ENCODE results near the gene KRTAP19-7. TPM values are rescaled to one million over a fixed set of nuclear protein-coding genes. Genes with fewer than 3 reads are reported as not detected.

The KRTAP19-7 gene
- total and polyA plus RNA-seq, 2 of the 4 experiments (the other 2 are of a cell fraction): not detected

DNA sequence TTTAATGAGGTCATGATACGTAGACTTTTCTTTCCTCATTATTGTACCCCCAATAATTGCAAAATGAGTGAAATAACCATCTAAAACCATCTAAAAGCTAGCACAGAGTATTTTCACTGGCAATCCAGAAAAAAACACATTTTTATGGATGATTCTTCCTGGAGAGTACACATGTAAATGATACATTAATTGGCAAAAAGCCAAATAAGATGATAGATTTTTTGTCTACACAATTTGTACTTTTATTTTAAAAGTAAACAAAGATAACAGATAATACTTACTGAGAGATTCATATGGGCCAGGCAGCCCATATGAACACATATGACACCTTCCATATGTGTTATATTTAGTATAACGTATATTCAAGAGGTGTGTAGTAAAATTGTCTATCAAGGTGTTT lies 2.5 kb upstream of the KRTAP19-7 start:
- Histone ChIP-seq H3K27ac (ENCODE audit: insufficient read depth, low read length) (no peak overlapping the region), H4K5ac (ENCODE audit: low read depth, low read length) (no peak overlapping the region), H3K36me3 (ENCODE audit: control insufficient read depth, insufficient read depth, low read length) (no peaks in the 10 kb centered on the region), H3K9me3 (ENCODE audit: control insufficient read depth, insufficient read depth, low read length) (peaks cover 4% of the 10 kb centered on the region; the same call in 1 of the 2 replicates), H2AK9ac (replicated peaks; ENCODE audit: low read depth, low read length, poor library complexity) (no peak overlapping the region), H4K8ac (ENCODE audit: low read depth in 2 of 2, low read length in 2 of 2) (no peak overlapping the region), H2BK5ac (ENCODE audit: low read depth, low read length, poor library complexity, severe bottlenecking) (no peak overlapping the region), H2AK5ac (ENCODE audit: low read depth, low read length) (no peak overlapping the region), H3K18ac (ENCODE audit: low read depth, low read length) (no peak overlapping the region), H2BK15ac (ENCODE audit: low read depth, low read length) (no peak overlapping the region), H2BK120ac (ENCODE audit: low read depth, low read length) (no peak overlapping the region), H3K79me1 (ENCODE audit: low read depth in 1 of 2, low read length in 2 of 2) (no peaks in the 10 kb centered on the region), H3K9ac (ENCODE audit: low read depth, low read length) (no peak overlapping the region), H3K56ac (ENCODE audit: extremely low read depth, insufficient read depth, low read length) (no peak overlapping the region), H3K4me3 (ENCODE audit: insufficient read depth, low read depth, low read length) (no peak overlapping the region), H3K4me1 (ENCODE audit: control insufficient read depth, insufficient read depth, low read length) (no peaks in the 10 kb centered on the region), H4K91ac (ENCODE audit: insufficient read depth, low read depth, low read length) (no peak overlapping the region), H3K27me3 (ENCODE audit: control insufficient read depth, insufficient read depth, low read length) (no peaks in the 10 kb centered on the region), H3K4me2 (ENCODE audit: low read depth, low read length) (no peak overlapping the region), H3K9me1 (ENCODE audit: insufficient read depth, low read length) (no peaks in the 10 kb centered on the region), H4K20me1 (ENCODE audit: insufficient read depth, low read length) (no peaks in the 10 kb centered on the region), H2BK20ac (ENCODE audit: low read depth, low read length) (no peak overlapping the region), H3K4ac (ENCODE audit: low read depth, low read length) (no peak overlapping the region), H2AFZ (replicated peaks; ENCODE audit: low read length, poor library complexity) (no peak overlapping the region), H3K23ac (ENCODE audit: low read depth, low read length) (no peak overlapping the region), H3K14ac (replicated peaks; ENCODE audit: low read depth, low read length) (no peak overlapping the region)
- TF ChIP-seq ELK1 (IDR thresholded peaks at IDR 0.05; ENCODE audit: borderline replicate concordance, low read depth, low read length) (no peak), RCOR1 (IDR thresholded peaks at IDR 0.05; ENCODE audit: insufficient replicate concordance, low read length) (no peak), CTCF (conservative IDR thresholded peaks at IDR 0.05; ENCODE audit: low read depth, low read length) (no peak), BHLHE40 (IDR thresholded peaks at IDR 0.05; ENCODE audit: low read depth, low read length) (no peak), POLR2A (IDR thresholded peaks at IDR 0.05; ENCODE audit: low read depth, low read length) (no peak), RFX5 (IDR thresholded peaks at IDR 0.05; ENCODE audit: low read depth, low read length) (no peak), MAZ (IDR thresholded peaks at IDR 0.05; ENCODE audit: borderline replicate concordance, low read depth, low read length) (no peak), MXI1 (IDR thresholded peaks at IDR 0.05; ENCODE audit: borderline replicate concordance, low read depth, low read length) (no peak), RAD21 (IDR thresholded peaks at IDR 0.05; ENCODE audit: low read length) (no peak), NFE2L2 (IDR thresholded peaks at IDR 0.05; ENCODE audit: low read depth, low read length) (no peak)
- TF ChIP-seq, protein P1, sequence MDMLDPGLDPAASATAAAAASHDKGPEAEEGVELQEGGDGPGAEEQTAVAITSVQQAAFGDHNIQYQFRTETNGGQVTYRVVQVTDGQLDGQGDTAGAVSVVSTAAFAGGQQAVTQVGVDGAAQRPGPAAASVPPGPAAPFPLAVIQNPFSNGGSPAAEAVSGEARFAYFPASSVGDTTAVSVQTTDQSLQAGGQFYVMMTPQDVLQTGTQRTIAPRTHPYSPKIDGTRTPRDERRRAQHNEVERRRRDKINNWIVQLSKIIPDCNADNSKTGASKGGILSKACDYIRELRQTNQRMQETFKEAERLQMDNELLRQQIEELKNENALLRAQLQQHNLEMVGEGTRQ (IDR thresholded peaks at IDR 0.05; ENCODE audit: low read depth, low read length): no peak
- in situ Hi-C loops (cut with MboI; ENCODE audit: low sequenced_read_pairs) (no loop called here), dilution Hi-C loops (cut with HindIII; ENCODE audit: low sequenced_read_pairs, unreplicated experiment) (no loop called here), intact Hi-C loops (cut with micrococcal nuclease) (no loop called here)
- CTCF ChIA-PET: no interaction called here
- no peak for DNase-seq
- POLR2A ChIA-PET (ENCODE audit: unreplicated experiment): no interaction called here
- no CpG with 5 or more reads among the region's 2 CpGs for WGBS, 2 experiments (ENCODE audit: extremely low coverage in 2 of 2, insufficient read length in 1 of 2)
- BruUV-seq (replicated peaks): no TSS peak
- no peak for ATAC-seq (ENCODE audit: low read depth)
